ENCODE data around the gene CCDC171. TPM values are rescaled to one million over a fixed set of nuclear protein-coding genes. Genes with fewer than 3 reads are reported as not detected.

The CCDC171 gene
- total RNA-seq, 5 donors from 2014 or later (not counting 1 experiment from before 2014, with no cell fraction given), result 0.79 to 1.7 (median 1.4) TPM

DNA sequence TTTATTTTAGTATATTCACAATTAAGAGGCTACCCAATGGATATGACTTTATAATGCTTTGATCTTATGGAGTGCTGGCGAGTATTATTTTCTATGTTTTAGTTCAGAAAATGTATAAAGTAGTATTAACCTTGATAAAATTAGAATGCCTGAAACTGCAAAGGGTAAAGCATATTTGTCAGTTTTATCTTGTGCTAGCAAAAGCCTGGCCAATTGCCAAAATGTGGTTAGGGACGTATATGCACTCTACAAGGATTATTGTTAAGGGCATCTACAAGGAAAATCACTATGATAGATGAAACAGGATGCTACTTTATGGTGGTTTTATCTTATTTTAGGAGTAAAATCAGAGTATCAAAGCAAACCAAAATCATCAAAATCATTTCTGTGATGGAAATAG, 281.7 kb downstream of the CCDC171 start:
- CTCF ChIA-PET, result no interaction called here
- no peak overlapping the region for H3K4me3 Mint-ChIP-seq
- no peaks in the 10 kb centered on the region for H3K36me3 Mint-ChIP-seq
- no peaks in the 10 kb centered on the region for H3K4me1 Mint-ChIP-seq
- DNase-seq (no peak), ATAC-seq (replicated peaks in 1 of 4) (no peak)
- no peaks in the 10 kb centered on the region for H3K27me3 ChIP-seq (replicated peaks in 1 of 2; ENCODE audit: control insufficient read depth in 2 of 2, extremely low read depth in 1 of 2, insufficient read depth in 2 of 2, low read length in 1 of 2)
- H3K4me1 ChIP-seq (ENCODE audit: control insufficient read depth in 1 of 2, extremely low read depth in 1 of 2, insufficient read depth in 2 of 2, low read length in 2 of 2), result no peaks in the 10 kb centered on the region
- no peaks in the 10 kb centered on the region for H3K9me3 ChIP-seq
- H3K27ac ChIP-seq (ENCODE audit: low read length), result no peak overlapping the region
- WGBS (ENCODE audit: insufficient coverage), result 88% methylated on average over 1 of the region's 2 CpGs
- H3K9me3 Mint-ChIP-seq, result no peaks in the 10 kb centered on the region
- H3K36me3 ChIP-seq (ENCODE audit: control insufficient read depth in 2 of 2, extremely low read depth in 1 of 2, insufficient read depth in 1 of 2, low read length in 1 of 2), result no peaks in the 10 kb centered on the region
- no peak overlapping the region for H3K27ac Mint-ChIP-seq
- POLR2A ChIA-PET, result no interaction called here
- no peak overlapping the region for H3K4me3 ChIP-seq (ENCODE audit: control insufficient read depth in 1 of 2, extremely low read depth in 1 of 2, low read length in 1 of 2)
- H3K27me3 Mint-ChIP-seq, result no peaks in the 10 kb centered on the region

DNA sequence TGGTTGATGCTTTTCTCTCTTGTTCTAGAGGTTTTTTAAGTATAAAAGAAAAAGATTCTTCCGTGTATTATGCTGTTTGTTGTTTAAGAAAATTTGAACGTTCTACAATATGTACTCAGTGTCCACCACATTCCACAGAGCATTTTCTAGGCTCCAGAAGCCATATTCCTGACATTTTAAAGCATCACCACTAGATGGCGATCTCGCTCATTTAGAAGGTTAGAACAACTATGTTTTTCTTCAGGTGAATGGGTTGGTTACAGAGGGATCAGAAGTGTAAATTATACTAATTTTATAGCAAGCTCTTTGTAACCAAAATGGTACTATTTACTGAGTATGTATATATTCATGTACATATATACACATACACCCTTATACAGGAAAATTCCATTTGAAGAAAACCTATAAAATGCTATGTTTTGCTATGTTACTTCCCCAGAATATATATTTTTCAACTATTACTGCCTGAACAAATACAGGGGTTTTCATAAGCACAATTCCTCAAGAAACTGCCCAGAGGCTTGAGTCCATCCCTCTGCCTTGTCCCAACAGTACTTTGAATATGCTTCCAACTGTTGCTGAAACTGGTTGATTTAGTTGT, 284.3 kb downstream of the CCDC171 start:
- Mint-ChIP-seq H3K4me3 (no peak overlapping the region), H3K4me1 (no peaks in the 10 kb centered on the region), H3K27me3 (no peaks in the 10 kb centered on the region), H3K36me3 (no peaks in the 10 kb centered on the region), H3K9me3 (no peaks in the 10 kb centered on the region), H3K27ac (no peak overlapping the region)
- H3K36me3 ChIP-seq (ENCODE audit: control insufficient read depth in 2 of 2, extremely low read depth in 1 of 2, insufficient read depth in 1 of 2, low read length in 1 of 2), result no peaks in the 10 kb centered on the region
- ChIA-PET CTCF (interaction anchor here in 1 of 2 donors (0.5 to 2.0 kb wide), 3 partner anchors 10 to 738 kb away, joined by 3 to 9 read pairs (median 3); no protein-coding TSS in a partner anchor), POLR2A (no interaction called here)
- DNase-seq (peak in 8 of 35 experiments; percentile 0 to 59 (median 2)), ATAC-seq (replicated peaks in 1 of 4) (peak in 1 of 4 experiments; percentile 47)
- no peaks in the 10 kb centered on the region for H3K27me3 ChIP-seq (replicated peaks in 1 of 2; ENCODE audit: control insufficient read depth in 2 of 2, extremely low read depth in 1 of 2, insufficient read depth in 2 of 2, low read length in 1 of 2)
- no peaks in the 10 kb centered on the region for H3K9me3 ChIP-seq
- no CpG with 5 or more reads among the region's 4 CpGs for WGBS (ENCODE audit: insufficient coverage)
- H3K27ac ChIP-seq (ENCODE audit: low read length), result no peak overlapping the region
- no peak overlapping the region for H3K4me3 ChIP-seq (ENCODE audit: control insufficient read depth in 1 of 2, extremely low read depth in 1 of 2, low read length in 1 of 2)
- no peaks in the 10 kb centered on the region for H3K4me1 ChIP-seq (ENCODE audit: control insufficient read depth in 1 of 2, extremely low read depth in 1 of 2, insufficient read depth in 2 of 2, low read length in 2 of 2)

DNA sequence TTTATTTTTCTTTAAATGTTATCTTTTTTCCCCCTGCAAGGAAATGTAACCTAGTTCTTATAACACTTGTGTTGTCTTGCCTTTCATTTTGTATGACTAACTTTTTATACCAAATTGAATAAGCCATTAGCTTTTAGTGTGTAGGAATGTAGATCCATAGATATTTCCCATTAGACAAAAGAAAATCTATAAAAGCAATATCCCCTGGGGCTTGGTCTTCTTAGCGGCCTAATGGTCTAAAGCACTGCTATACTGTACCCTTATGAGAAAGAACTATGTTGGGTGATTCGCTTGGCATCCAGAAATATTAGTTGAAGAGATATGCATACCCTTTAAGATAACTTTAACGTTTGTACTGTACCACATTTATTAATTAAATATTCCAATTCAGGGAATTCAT, 289.2 kb downstream of the CCDC171 start:
- no peaks in the 10 kb centered on the region for H3K4me1 ChIP-seq (ENCODE audit: control insufficient read depth in 1 of 2, extremely low read depth in 1 of 2, insufficient read depth in 2 of 2, low read length in 2 of 2)
- Mint-ChIP-seq H3K36me3 (no peaks in the 10 kb centered on the region), H3K9me3 (no peaks in the 10 kb centered on the region), H3K4me3 (no peak overlapping the region), H3K4me1 (no peaks in the 10 kb centered on the region), H3K27ac (no peak overlapping the region), H3K27me3 (no peaks in the 10 kb centered on the region)
- ATAC-seq (replicated peaks in 1 of 4), result no peak
- H3K9me3 ChIP-seq, result no peaks in the 10 kb centered on the region
- DNase-seq, result no peak
- no peaks in the 10 kb centered on the region for H3K36me3 ChIP-seq (ENCODE audit: control insufficient read depth in 2 of 2, extremely low read depth in 1 of 2, insufficient read depth in 1 of 2, low read length in 1 of 2)
- H3K27ac ChIP-seq (ENCODE audit: low read length), result no peak overlapping the region
- POLR2A ChIA-PET, result no interaction called here
- H3K4me3 ChIP-seq (ENCODE audit: control insufficient read depth in 1 of 2, extremely low read depth in 1 of 2, low read length in 1 of 2), result no peak overlapping the region
- CTCF ChIA-PET, result interaction anchor here in 1 of 2 donors (1.3 kb wide), 1 partner anchor 10 kb away, joined by 3 read pairs; no protein-coding TSS in a partner anchor
- no CpG with 5 or more reads among the region's 3 CpGs for WGBS (ENCODE audit: insufficient coverage)
- no peaks in the 10 kb centered on the region for H3K27me3 ChIP-seq (replicated peaks in 1 of 2; ENCODE audit: control insufficient read depth in 2 of 2, extremely low read depth in 1 of 2, insufficient read depth in 2 of 2, low read length in 1 of 2)

DNA sequence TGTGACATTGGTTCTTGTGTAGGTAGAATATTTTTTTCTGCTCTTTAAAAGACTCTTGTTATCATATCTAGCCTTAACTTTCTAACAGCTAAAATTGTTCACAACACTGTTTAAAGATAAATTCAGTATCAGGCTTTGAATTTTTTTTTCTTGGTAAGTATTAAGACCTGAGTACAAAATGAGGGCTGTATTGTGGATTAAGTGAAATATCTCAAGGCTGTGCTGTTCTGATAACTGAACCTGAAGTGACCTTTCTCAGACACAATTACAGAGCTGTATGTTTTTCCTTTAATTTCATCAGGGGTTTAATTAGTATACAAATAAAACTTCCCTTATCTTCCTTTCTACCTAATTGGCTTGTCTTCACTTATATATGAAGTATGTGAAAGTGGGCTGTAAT, 290.5 kb downstream of the CCDC171 start:
- H3K4me3 Mint-ChIP-seq, result no peak overlapping the region
- ATAC-seq (replicated peaks in 1 of 4) (no peak), DNase-seq (no peak)
- H3K27me3 Mint-ChIP-seq, result no peaks in the 10 kb centered on the region
- H3K4me1 Mint-ChIP-seq, result no peaks in the 10 kb centered on the region
- no peaks in the 10 kb centered on the region for H3K4me1 ChIP-seq (ENCODE audit: control insufficient read depth in 1 of 2, extremely low read depth in 1 of 2, insufficient read depth in 2 of 2, low read length in 2 of 2)
- no peak overlapping the region for H3K4me3 ChIP-seq (ENCODE audit: control insufficient read depth in 1 of 2, extremely low read depth in 1 of 2, low read length in 1 of 2)
- H3K27ac ChIP-seq (ENCODE audit: low read length), result no peak overlapping the region
- no peaks in the 10 kb centered on the region for H3K36me3 Mint-ChIP-seq
- no peaks in the 10 kb centered on the region for H3K36me3 ChIP-seq (ENCODE audit: control insufficient read depth in 2 of 2, extremely low read depth in 1 of 2, insufficient read depth in 1 of 2, low read length in 1 of 2)
- POLR2A ChIA-PET, result no interaction called here
- no peaks in the 10 kb centered on the region for H3K27me3 ChIP-seq (replicated peaks in 1 of 2; ENCODE audit: control insufficient read depth in 2 of 2, extremely low read depth in 1 of 2, insufficient read depth in 2 of 2, low read length in 1 of 2)
- no peak overlapping the region for H3K27ac Mint-ChIP-seq
- CTCF ChIA-PET, result interaction anchor here in 1 of 2 donors (0.6 kb wide), 1 partner anchor 141 kb away, joined by 4 read pairs; no protein-coding TSS in a partner anchor
- no peaks in the 10 kb centered on the region for H3K9me3 ChIP-seq
- no peaks in the 10 kb centered on the region for H3K9me3 Mint-ChIP-seq

DNA sequence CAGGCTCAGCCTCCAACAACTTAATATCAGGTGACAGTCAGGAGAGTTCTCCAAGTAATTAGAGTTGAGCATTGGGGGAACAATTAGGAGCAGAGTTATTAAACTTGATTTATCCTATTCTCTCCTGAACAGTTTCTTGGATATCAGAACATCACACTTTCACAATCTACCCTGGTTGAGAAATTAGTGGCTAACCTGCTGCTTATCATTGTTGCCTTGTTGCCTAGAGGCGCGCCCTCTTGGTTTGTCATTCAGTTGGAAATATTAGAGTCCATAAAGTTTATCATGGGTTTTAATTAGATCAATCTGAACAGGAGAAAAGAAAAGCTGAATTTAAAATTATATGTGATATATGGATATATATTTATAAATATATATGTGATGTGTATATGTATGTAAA, 291.1 kb downstream of the CCDC171 start:
- POLR2A ChIA-PET, result no interaction called here
- no peaks in the 10 kb centered on the region for H3K27me3 ChIP-seq (replicated peaks in 1 of 2; ENCODE audit: control insufficient read depth in 2 of 2, extremely low read depth in 1 of 2, insufficient read depth in 2 of 2, low read length in 1 of 2)
- Mint-ChIP-seq H3K4me1 (no peaks in the 10 kb centered on the region), H3K27ac (no peak overlapping the region), H3K36me3 (no peaks in the 10 kb centered on the region), H3K27me3 (no peaks in the 10 kb centered on the region), H3K9me3 (no peaks in the 10 kb centered on the region), H3K4me3 (no peak overlapping the region)
- DNase-seq (no peak), ATAC-seq (replicated peaks in 1 of 4) (no peak)
- no peak overlapping the region for H3K4me3 ChIP-seq (ENCODE audit: control insufficient read depth in 1 of 2, extremely low read depth in 1 of 2, low read length in 1 of 2)
- H3K9me3 ChIP-seq, result no peaks in the 10 kb centered on the region
- H3K4me1 ChIP-seq (ENCODE audit: control insufficient read depth in 1 of 2, extremely low read depth in 1 of 2, insufficient read depth in 2 of 2, low read length in 2 of 2), result no peaks in the 10 kb centered on the region
- WGBS (ENCODE audit: insufficient coverage), result no CpG with 5 or more reads among the region's 2 CpGs
- CTCF ChIA-PET, result interaction anchor here in 1 of 2 donors (0.5 kb wide), 1 partner anchor 11 kb away, joined by 3 read pairs; no protein-coding TSS in a partner anchor
- H3K36me3 ChIP-seq (ENCODE audit: control insufficient read depth in 2 of 2, extremely low read depth in 1 of 2, insufficient read depth in 1 of 2, low read length in 1 of 2), result no peaks in the 10 kb centered on the region
- no peak overlapping the region for H3K27ac ChIP-seq (ENCODE audit: low read length)

DNA sequence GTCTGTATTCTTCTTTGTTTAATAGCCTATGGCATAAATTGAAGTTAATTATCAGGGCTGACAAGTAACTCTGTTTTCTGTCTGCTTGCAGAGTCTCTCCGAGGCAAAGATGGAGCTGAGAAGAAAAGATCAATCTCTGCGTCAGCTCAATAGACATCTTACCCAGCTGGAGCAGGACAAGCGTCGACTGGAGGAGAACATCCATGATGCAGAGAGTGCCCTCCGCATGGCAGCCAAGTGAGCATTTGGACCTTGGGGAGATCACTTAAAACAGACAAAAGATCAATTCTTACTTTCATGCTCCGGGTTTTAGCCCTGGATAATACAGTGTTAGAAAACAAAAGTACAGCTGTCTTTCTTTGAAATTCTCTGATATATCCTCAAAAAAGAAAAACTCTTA, 293.8 kb downstream of the CCDC171 start:
- no peaks in the 10 kb centered on the region for H3K36me3 Mint-ChIP-seq
- no peaks in the 10 kb centered on the region for H3K9me3 Mint-ChIP-seq
- ChIA-PET CTCF (interaction anchor here in 1 of 2 donors (2.2 kb wide), 1 partner anchor 9 kb away, joined by 9 read pairs; no protein-coding TSS in a partner anchor), POLR2A (no interaction called here)
- no peaks in the 10 kb centered on the region for H3K9me3 ChIP-seq
- no peaks in the 10 kb centered on the region for H3K36me3 ChIP-seq (ENCODE audit: control insufficient read depth in 2 of 2, extremely low read depth in 1 of 2, insufficient read depth in 1 of 2, low read length in 1 of 2)
- H3K4me1 ChIP-seq (ENCODE audit: control insufficient read depth in 1 of 2, extremely low read depth in 1 of 2, insufficient read depth in 2 of 2, low read length in 2 of 2), result no peaks in the 10 kb centered on the region
- DNase-seq (no peak), ATAC-seq (replicated peaks in 1 of 4) (no peak)
- H3K27me3 Mint-ChIP-seq, result no peaks in the 10 kb centered on the region
- H3K27ac ChIP-seq (ENCODE audit: low read length), result no peak overlapping the region
- no CpG with 5 or more reads among the region's 6 CpGs for WGBS (ENCODE audit: insufficient coverage)
- no peaks in the 10 kb centered on the region for H3K4me1 Mint-ChIP-seq
- H3K27ac Mint-ChIP-seq, result no peak overlapping the region
- no peak overlapping the region for H3K4me3 ChIP-seq (ENCODE audit: control insufficient read depth in 1 of 2, extremely low read depth in 1 of 2, low read length in 1 of 2)
- H3K27me3 ChIP-seq (replicated peaks in 1 of 2; ENCODE audit: control insufficient read depth in 2 of 2, extremely low read depth in 1 of 2, insufficient read depth in 2 of 2, low read length in 1 of 2), result no peaks in the 10 kb centered on the region
- H3K4me3 Mint-ChIP-seq, result no peak overlapping the region

DNA sequence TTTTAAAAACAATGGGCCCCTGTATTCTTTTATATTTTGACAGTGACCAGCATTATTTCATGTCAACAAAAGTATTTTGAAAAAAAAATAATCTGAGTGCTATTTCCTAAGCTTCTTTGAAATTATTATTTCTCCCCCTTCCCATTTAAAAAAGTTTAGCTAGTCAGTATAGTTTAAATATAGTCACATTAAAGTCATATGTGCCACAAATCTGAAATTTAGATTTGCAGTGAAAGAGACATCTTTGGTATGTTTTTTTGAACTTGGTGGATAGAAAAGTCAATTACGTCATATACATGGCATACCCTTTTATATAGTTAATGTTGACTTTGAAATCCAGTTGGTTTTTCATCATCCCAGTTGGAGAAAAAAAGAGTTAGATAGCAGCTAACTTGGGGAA, 297.0 kb downstream of the CCDC171 start:
- Histone ChIP-seq H3K9me3 (no peaks in the 10 kb centered on the region), H3K36me3 (ENCODE audit: control insufficient read depth in 2 of 2, extremely low read depth in 1 of 2, insufficient read depth in 1 of 2, low read length in 1 of 2) (no peaks in the 10 kb centered on the region), H3K4me1 (ENCODE audit: control insufficient read depth in 1 of 2, extremely low read depth in 1 of 2, insufficient read depth in 2 of 2, low read length in 2 of 2) (no peaks in the 10 kb centered on the region), H3K27ac (ENCODE audit: low read length) (no peak overlapping the region), H3K4me3 (ENCODE audit: control insufficient read depth in 1 of 2, extremely low read depth in 1 of 2, low read length in 1 of 2) (no peak overlapping the region), H3K27me3 (replicated peaks in 1 of 2; ENCODE audit: control insufficient read depth in 2 of 2, extremely low read depth in 1 of 2, insufficient read depth in 2 of 2, low read length in 1 of 2) (no peaks in the 10 kb centered on the region)
- CTCF ChIA-PET, result no interaction called here
- Mint-ChIP-seq H3K4me1 (no peaks in the 10 kb centered on the region), H3K9me3 (no peaks in the 10 kb centered on the region), H3K36me3 (no peaks in the 10 kb centered on the region), H3K4me3 (no peak overlapping the region), H3K27ac (no peak overlapping the region), H3K27me3 (no peaks in the 10 kb centered on the region)
- POLR2A ChIA-PET, result no interaction called here
- no peak for DNase-seq
- ATAC-seq (replicated peaks in 1 of 4), result no peak
- WGBS (ENCODE audit: insufficient coverage), result no CpG with 5 or more reads among the region's 1 CpG
